KMS-11 (cell line): Measurements from ENCODE around the gene SLC39A13.

Source experiments
- H2AFZ ChIP-seq: fragments of 200-600 bp; sonication (generic); 2 replicates; pipeline ENCODE4 v1.6.1; 2016; ENCODE audit warnings: antibody characterized with exemption, mixed run types, low read depth
- H3K27ac ChIP-seq: fragments of 200-600 bp; sonication (generic); 2 replicates; pipeline ENCODE4 v1.6.1; 2016; ENCODE audit warnings: mild to moderate bottlenecking, mixed run types
- H3K27me3 ChIP-seq: fragments of 200-600 bp; sonication (generic); 2 replicates; pipeline ENCODE4 v1.6.1; 2017; ENCODE audit warnings: mild to moderate bottlenecking, low read depth, mixed run types, moderate library complexity; ENCODE audit not compliant: insufficient read depth
- H3K36me3 ChIP-seq: fragments of 200-600 bp; sonication (generic); 2 replicates; pipeline ENCODE4 v1.6.1; 2017; ENCODE audit warnings: mild to moderate bottlenecking, mixed run types; ENCODE audit not compliant: insufficient read depth
- H3K4me1 ChIP-seq: fragments of 200-600 bp; sonication (generic); 2 replicates; pipeline ENCODE4 v1.6.1; 2016; ENCODE audit warnings: mild to moderate bottlenecking, low read depth, mixed run types; ENCODE audit not compliant: poor library complexity, severe bottlenecking
- H3K4me2 ChIP-seq: fragments of 200-600 bp; sonication (generic); 2 replicates; pipeline ENCODE4 v1.7.0; 2016; ENCODE audit warnings: mild to moderate bottlenecking, mixed run types
- H3K4me3 ChIP-seq: fragments of 200-600 bp; sonication (generic); IDR thresholded peaks from 2 replicates; pipeline ENCODE4 v1.6.1; 2017; ENCODE audit warnings: low read depth, low read length, mixed read lengths; ENCODE audit not compliant: insufficient read depth
- H3K79me2 ChIP-seq: fragments of 200-600 bp; sonication (generic); 2 replicates; pipeline ENCODE4 v1.6.1; 2016; ENCODE audit warnings: low read depth, mixed run types; ENCODE audit not compliant: insufficient read depth
- H3K9ac ChIP-seq: fragments of 200-600 bp; sonication (generic); 2 replicates; pipeline ENCODE4 v1.6.1; 2016; ENCODE audit warnings: mild to moderate bottlenecking, mixed run types
- H4K20me1 ChIP-seq: fragments of 200-600 bp; sonication (generic); 2 replicates; pipeline ENCODE4 v1.6.1; 2016; ENCODE audit warnings: mild to moderate bottlenecking, mixed run types; ENCODE audit not compliant: insufficient read depth
- CTCF ChIP-seq: fragments of 200-600 bp; sonication (generic); conservative IDR thresholded peaks from 2 replicates; pipeline ENCODE4 v1.6.1; 2017; ENCODE audit warnings: low read depth, mild to moderate bottlenecking, antibody characterized with exemption, low read length, moderate library complexity, mixed read lengths

Gene SLC39A13

GRCh38 chr11:47406896-47407745 is 1.3 kb upstream of the SLC39A13 start:
- Histone ChIP-seq H3K36me3 (no peaks in the 10 kb centered on the region), H3K27me3 (no peaks in the 10 kb centered on the region), H2AFZ (peak overlapping the region; percentile 63; the same call in 1 of the 2 replicates), H3K79me2 (no peaks in the 10 kb centered on the region), H4K20me1 (no peaks in the 10 kb centered on the region), H3K4me3 (no peak overlapping the region), H3K4me1 (peaks cover 7% of the 10 kb centered on the region), H3K9ac (peak overlapping the region; percentile 62; the same call in 1 of the 2 replicates), H3K4me2 (peak overlapping the region; percentile 72), H3K27ac (peak overlapping the region; percentile 48; the same call in 1 of the 2 replicates)
- no peak for TF ChIP-seq CTCF

GRCh38 chr11:47408598-47409439 is 429 bp downstream of the SLC39A13 start:
- Histone ChIP-seq H3K4me3 (no peak overlapping the region), H3K9ac (peak overlapping the region; percentile 37; the same call in 1 of the 2 replicates), H3K4me2 (peak overlapping the region; percentile 100), H3K4me1 (peaks cover 7% of the 10 kb centered on the region), H3K79me2 (no peaks in the 10 kb centered on the region), H3K27ac (no peak overlapping the region), H3K27me3 (no peaks in the 10 kb centered on the region), H2AFZ (peak overlapping the region; percentile 82), H3K36me3 (no peaks in the 10 kb centered on the region), H4K20me1 (no peaks in the 10 kb centered on the region)
- no peak for TF ChIP-seq CTCF

GRCh38 chr11:47409440-47410369 is 1.3 kb downstream of the SLC39A13 start:
- Histone ChIP-seq H3K36me3 (no peaks in the 10 kb centered on the region), H3K4me1 (peaks cover 7% of the 10 kb centered on the region), H2AFZ (no peak overlapping the region), H3K27me3 (no peaks in the 10 kb centered on the region), H3K9ac (no peak overlapping the region), H3K27ac (no peak overlapping the region), H3K4me3 (no peak overlapping the region), H3K79me2 (no peaks in the 10 kb centered on the region), H4K20me1 (no peaks in the 10 kb centered on the region), H3K4me2 (peak overlapping the region; percentile 100; the same call in 1 of the 2 replicates)
- TF ChIP-seq CTCF: no peak
